GM21619 (cell line): Measurements from ENCODE around the gene AXIN1.
"Not testable (repeated sequence)": the region's sequence is repeated elsewhere in the genome, so short reads cannot be mapped to it uniquely, and the experiment has no call there.

Source experiments
- ATAC-seq: cut with Tn5 transposase; IDR thresholded peaks from one replicate; pipeline ENCODE4 v1.9.1; 2021; ENCODE audit not compliant: unreplicated experiment

The AXIN1 gene

DNA sequence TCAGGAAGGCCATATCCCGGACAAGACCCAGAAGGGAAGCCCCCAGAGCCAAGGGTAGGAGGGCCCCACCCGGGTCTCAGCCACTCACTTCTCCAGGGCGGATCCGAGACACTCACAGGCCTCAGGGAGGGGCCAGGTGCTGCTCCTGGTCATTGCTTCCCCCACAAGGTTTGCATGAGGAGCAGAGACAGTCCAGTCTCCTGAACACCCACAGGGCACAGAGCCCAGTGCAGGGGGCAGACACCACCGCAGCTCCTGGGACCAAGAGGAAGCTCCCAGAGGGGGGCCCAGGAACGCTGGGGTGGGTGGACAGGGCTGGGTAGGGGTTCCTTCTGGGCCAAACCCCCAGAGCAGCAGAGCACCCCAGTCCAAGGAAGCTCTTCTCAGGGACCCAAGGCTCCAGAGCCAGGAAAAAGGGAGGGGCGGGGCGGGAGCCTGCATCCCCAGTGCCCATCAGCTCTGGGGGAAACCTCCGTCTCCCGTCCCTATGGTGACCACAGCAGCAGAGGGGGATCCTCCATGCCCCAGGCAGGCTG, 18.5 kb upstream of the AXIN1 start:
- ATAC-seq, result no peak

DNA sequence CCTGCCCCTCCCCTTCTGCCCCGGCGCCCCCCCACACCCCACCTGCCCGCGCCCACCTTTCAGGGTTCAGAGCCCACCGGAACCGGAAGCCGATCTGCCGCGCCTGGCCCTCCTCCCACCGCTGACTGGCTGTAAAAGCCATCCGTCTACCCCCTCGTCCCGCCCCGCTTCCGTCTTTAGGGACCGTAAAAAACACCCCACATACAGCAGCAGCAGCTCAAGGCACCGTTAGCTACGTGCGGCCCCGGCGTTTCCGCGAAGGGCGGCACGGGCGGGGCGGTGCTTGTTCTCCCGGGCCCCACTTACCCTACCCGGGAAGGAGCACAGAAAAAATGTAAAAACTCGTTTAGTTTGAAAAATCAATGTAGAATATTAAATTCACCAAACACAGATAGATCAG, 17.9 kb upstream of the AXIN1 start, which contains the start of gene MRPL28:
Gene MRPL28 (minus strand): TSS at position 96 of the 400 bp plus-strand sequence. CDS start 320 bp downstream, outside the sequence.
- ATAC-seq, result peak; percentile 84

DNA sequence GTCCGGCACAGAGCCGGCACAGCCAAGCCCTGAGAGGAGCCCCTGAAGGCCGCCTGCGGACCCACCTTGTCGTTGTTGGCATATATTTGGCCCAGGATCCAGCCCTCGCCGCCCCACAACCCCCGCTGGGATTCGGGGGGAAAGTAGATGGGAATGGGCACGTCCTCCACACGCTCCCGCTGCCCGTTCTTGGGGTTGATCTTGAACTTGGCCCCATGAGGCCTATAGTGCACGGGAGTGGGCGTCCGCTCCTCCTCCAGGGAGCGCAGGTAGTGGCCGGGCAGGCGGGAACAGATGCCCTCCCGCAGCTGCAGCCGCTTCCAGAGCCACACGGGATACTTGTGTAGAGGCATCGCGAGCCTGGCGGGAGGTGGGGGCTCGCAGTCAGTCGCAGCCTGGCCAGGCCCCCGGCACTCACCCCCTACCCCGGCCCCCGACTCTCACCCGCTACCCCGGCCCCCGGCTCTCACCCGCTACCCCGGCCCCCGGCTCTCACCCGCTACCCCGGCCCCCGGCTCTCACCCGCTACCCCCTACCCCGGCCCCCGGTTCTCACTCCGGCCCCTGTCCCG, 17.4 kb upstream of the AXIN1 start:
- no peak for ATAC-seq

DNA sequence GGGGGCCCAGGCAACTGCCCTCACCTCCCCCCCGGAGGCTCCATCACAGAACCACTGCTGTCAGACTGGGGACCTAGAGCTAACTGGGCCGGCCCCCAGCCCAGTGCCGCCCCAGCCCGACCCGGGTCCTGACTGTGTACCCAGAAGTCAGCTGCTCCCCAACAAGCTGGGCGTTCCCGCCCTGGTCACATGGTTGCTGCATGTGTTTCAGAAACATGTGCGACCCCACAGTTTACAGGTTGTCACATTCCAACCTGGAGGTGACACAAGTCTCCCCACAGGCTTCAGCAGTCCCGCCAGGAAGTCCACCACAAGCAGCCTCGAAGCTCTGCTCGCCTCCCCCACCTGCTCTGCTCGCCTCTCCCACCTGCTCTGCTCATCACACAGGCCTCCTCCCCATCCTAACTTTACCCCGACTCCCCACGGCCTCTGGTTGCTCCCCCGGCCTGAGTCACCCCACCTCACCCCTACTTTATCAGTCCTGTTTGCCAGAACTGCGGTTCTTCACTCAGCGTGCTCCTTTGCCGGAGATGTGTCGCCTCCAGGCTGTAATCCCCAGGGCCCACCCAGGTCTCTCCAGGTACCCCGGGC, 16.8 kb upstream of the AXIN1 start:
- ATAC-seq, result no peak

DNA sequence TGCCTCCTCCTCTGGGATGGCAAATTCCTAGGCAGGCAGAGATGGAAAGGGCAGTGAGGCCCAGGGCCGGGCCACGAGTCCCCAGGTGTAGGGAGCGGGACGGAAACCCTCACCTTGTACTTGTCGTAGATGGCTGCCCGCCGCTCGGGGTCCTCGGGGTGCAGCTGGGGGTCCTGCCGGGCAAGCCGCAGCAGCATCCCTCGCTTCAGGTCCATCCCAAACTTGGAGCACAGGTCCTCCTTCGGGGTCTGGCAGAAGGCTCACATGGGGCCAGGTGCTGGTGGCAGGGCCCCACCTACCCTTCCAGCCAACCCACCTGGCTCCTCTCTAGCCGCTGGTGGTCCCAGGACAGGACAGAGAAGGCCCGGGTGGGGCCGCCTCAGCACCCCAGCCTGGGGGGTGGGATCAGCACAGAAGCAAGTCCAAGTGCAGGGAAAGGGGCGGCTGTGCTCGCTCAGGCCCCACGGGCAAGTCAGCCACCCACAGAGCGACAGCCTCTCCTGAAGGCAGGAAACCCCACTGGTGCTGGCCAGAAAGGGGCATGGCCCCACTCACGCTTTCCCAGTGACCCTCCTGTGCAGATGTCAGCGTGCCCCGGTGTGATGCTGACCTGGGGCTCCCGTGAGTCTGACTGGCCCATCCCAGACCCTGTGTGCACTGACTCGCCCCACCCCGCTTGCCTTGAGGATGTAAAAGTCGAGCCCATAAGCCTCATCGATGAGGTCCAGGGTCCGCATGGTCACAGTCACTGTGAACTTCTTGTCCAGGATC, 16.1 kb upstream of the AXIN1 start:
- no peak for ATAC-seq

DNA sequence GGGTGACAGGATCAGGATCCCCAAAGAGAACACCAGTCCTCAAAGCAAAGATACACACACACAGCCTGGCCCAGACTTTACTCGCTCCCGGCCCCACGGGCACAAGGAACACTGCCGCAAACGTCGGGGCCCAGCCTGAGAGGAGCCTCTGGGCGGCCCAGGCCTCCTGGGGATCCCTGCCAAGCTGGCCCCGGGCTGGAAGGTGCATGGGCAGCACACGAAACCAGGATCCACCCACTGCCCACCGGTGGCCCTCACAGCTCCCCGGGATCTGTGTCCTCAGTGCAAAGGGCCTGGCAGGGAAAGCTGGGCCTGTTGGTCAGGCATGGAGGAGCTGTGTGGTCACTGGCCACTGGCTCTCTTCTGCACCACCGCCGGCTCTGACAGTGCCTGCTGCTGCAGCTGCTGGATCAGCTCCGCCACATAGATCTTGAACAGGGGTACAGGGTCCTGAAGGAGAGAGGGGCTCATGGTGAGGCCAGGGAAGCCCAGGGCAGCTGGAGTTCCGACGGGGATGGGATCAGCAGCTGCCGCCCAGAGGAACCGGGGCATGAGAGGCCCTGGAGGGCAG, 14.9 kb upstream of the AXIN1 start:
- no peak for ATAC-seq

DNA sequence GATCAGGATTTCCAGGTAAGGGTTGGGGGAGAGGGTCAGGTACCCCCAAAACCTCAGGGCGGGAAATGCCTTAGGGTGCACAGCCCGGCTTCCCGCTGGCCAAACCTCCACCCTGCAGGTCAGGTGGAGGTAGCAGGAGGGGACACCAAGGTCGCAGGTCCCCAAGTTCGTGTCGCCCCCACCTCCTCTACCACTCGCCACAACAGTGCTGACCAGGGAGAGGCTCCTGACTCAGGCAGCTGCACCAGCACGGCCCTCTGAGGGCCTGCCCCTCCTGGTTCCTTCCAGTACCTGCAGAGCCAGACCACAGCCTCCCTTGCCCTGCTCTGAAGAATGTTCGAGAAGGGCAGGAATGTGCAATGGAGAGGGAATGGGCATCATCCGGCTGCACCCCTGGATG, 14.0 kb upstream of the AXIN1 start:
- ATAC-seq, result no peak

DNA sequence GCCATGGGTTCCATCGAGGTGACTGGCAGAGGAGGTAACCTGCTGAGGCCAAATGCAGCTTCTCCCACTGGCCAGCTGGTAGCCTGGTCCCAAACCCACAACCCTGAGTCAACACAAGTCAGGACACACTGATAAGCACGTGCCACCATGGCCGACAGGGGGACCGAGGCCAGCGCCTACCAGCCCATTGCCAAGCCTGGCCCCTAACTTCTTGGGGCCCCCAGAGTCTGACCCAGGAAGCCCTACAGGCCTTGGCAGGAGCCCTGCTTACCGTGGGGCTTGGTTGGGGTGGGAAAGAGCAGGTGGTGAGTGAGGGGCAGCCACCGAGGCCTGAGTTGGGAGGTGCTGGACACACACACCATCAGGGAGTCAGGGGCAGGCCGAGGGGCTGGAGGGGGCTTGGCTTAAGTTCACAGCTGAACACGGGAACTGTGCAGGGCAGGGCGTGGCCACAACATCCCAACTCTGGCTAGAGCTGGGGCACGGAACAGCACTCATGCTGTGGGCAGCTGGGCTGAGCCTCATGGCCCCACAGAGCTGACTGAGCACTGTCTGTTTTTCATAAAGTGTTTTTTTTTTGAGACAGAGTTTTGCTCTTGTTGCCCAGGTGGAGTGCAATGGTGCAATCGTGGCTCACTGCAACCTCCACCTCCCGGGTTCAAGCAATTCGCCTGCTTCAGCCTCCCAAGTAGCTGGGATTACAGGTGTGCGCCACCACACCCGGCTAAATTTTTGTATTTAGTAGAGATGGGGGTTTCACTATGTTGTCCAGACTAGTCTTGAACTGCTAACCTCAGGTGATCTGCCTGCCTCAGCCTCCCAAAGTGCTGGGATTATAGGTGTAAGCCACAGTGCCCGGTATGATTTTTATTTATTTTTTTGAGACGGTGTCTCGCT, 12.3 kb upstream of the AXIN1 start:
- ATAC-seq, result no peak

DNA sequence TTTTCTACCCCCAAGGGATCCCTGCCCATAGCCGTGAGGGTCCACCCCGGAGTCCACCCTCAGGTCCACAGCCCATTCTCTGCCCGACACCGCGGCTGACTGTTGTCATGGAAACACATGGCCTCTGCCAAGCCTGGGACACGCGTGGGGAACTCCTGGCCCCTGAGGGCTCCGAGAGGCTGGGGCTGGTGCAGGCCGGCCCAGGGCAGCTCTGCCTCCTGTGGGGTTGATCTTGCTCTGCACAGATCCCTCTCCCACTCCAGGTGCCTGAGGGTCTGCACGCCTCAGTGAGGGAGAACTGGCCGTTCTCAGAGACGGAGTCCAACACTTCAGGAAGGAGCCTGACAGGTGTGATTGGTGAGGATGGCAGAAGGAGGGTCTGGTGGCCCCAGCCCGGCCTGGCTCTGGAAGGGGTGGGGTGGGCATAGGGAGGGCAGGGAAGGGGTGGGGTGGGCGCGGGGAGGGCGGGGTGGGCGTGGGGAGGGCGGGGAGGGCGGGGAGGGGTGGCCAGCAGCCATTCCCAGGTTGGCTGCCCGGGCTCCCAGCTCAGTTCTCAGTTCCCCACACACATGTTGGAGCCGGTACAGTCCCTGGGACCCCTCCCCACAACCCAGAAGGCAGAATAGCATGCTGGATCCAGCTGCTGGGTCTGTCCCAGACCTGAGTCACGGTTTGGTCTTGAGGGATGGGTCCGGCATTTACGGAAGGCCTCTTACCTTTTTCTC, 11.4 kb upstream of the AXIN1 start:
- no peak for ATAC-seq

DNA sequence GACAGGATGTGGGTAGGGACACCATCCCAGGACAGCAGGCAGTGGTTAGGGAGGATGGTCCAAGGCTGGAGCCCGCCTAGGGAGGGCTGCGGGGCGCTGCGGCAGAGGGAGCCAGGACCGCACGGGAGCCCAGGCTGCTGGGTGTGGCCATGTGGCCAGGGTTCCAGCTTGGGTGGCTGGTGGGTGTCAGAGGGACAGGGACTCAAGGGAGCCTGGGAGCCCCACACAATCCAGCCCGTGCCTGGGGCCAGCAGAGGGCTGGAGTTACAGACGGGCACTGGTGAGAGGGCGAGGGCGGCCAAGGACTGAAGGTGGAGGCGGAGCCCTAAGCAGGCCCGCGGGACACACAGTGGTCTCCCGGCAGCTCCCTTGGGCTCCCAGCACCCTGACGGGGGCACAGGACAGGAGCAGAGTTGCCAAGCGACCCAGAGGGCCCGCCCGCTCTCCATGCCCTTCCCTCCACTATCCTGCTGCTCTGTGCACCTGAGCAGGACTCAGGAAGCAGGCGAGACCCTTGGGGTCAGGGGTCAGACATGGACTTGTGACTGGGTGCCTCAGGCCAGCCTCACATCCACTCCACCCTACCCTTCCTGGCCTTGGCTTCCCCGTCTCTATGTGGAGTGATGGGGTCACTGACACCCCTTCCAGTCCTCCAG, 10.7 kb upstream of the AXIN1 start:
- ATAC-seq, result no peak

DNA sequence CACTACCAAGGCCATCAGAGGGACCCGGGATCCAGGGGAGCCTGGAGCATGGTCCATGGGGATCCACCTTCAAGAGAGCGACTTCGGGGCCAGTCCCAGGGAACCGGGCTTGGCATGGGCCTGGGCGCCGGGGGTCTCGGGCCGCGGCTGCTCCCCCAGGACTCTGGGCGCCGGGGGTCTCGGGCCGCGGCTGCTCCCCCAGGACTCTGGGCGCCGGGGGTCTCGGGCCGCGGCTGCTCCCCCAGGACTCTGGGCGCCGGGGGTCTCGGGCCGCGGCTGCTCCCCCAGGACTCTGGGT, 10.1 kb upstream of the AXIN1 start:
- ATAC-seq, result not testable (repeated sequence)

DNA sequence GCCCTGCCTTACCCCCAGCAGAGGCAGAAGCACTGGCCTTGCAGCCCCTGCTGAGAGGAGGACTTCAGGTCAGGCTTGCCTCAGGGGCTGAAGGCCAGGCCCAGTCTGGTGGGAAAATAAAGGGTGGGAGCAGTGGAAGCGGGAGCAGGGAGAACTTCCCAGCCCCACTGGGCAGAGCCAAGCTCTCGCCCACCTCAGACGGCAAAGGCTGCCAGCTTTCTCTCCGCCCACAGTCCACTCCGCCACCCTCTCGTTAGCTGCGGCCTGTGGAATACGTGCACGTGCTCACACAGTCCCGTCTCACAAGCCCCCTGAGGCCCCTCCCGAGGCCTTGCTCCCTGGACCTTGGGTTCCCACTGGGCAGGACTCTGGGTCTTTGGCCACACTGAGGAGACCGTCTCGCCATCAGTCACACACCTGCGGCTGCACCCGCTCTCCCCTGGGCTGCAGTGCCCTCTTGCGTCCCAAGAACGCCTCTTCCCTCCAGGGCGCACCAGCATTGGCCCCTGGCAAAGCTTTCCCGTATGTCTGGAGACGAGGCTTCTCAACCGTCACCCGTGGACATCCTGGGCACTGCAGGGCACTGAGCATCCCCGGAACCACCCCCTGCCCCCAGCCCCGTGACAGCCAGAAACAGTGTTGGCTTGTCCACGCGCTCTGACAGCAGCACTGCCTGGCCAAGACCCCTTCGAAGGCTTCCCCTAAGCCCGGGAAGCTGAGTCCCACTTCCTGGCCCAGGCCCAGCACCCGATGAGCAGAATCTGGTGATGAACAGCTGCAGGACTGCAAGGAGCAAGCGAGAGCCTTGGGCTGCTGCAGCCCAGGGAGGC, 9.6 kb upstream of the AXIN1 start:
- peak; percentile 67 for ATAC-seq

DNA sequence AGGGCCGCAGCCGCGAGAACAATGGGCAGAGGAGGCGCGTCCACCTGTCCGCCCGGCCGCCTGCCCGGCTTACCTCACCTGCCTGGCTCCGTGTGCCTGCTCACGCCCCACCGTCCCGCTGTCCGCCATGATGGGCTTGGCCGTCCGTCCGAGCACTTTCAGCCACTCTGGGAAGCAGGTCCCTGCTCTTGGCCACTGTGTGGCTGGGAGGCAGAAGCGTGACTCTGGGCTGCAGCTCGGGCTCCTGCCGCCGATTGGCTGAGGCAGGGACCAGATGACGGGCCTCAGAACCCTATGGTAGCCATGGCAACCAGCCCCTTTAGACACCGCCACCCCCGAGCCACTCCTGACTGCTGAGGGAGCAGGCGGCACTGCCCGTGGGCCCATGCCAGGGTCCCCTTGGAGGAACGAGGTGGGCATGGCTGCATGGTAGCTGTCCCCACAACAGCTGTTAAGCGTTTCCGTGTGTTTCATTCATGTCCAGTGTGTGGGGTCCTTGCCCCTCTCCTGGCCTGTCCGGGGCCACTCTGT, 8.9 kb upstream of the AXIN1 start:
- ATAC-seq, result no peak

DNA sequence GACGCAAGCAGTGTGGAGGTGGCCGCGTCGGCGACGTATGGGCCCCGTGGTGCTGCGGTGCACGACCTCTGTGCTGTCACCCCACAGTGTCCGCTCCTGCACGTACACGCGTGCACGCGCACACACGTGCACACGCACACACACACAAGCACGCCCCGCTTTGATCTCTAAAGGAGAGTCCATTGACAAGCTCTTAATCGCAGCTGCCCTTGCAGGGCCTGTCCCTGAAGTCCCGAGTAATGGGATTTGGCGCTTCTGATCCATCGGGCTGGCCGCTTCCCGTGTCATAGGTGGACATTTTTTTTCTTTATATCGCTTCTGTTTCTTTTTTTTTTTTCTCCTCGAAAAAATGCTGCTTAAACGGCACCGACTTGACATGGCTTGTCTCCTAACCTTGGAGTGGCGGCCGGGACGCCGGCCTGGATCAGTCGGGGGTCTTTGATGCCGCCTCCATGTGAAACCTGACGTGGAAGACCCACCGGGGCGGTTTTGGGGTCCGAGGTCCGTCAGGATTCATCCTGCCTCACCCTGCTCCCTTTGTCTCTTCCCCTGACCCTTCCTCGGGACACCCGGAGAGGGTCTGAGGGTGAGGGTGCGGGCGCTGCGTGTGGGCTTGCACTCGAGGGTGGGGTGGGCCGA, 8.3 kb upstream of the AXIN1 start:
- no peak for ATAC-seq

DNA sequence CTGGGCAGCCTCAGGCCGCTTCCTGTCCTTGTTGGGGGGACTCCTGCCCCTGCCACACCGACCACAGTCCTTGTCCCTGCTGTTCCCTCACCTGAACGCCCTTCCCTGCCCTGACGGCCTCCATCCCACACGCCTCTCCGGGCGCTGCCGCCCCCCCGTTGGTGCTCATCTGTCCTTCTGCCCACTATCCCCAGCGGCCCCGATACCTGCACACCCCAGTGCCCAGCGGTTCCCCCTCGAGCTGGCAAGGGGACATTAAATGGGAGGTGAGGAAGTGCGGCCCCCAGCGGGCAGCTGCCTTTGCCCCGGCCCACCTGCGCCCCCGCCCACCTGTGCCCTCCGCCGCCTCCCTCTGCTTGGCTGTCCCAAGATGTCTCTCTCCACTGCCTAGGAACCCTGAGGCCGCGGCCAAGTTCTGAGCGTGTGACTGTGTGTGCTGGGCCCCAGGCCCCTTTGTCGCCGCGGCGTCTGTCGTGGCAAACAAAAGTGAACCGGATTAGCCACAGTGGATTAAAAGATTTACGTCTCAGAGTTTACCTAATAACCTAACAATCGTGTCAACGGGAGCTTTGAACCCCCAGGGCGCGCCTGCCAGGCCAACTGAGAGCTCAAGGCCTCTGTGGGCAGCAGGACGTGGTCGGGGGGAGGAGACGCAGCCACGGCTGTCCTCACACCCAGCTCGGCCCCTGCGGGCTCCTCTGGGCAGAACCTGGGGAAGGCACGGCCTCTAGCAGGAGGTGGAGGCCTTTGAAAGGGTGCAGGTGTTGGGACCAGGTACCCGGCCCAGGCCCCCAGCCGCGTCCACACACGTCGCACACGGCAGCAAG, 7.6 kb upstream of the AXIN1 start:
- no peak for ATAC-seq

DNA sequence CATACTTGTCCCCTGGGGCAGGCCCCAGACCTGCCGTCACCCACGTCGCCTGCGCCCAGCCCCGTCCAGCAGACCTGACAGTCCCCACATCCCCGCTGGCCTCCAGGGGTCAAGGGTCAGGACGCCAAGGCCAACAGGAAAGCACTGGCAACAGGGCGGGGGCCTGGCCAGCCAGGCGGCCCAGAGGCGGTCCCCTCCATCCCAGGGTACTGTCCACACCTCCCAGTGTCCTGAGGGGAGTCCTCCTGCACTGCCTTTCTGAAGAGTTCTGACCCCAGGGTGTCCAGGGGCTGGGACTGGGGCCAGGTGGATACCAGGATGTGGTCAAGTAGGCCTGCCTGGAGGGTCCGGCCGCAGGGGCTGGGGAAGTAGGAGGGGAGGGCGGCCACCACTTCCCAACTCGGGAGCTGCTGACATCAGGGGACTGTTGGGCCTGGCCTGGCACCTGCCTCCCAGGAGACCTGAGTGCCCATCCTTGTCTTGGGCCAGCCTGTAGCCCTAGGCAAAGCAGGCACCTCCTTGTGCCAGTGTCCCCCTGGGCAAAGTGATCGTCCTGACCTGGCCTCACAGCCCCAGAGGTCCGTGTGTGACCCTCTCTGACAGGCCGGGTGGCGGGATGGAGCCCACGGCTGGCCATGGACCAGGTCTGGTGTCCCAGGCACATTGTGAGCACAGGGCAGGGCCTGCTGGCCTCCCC, 6.7 kb upstream of the AXIN1 start:
- ATAC-seq, result no peak

DNA sequence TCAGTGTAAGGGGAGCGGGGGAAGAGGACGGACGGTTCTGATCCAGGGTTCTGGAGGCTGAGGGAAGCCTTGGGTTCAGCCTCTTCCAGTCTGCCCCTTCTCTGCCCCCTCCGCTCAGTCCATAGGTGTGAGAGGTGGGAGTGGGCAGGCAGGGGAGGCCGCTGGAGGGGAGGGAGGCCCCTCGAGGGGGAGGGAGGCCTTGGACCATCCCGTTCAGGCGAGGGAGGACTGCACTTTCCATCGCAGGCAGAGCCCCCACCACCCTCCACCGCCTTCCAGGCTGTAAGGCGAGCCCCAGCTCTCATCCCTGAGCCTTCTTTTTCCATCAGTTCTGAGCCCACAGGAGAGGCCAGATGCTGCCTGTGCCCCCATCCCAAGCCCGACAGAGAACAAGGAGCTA, 4.2 kb upstream of the AXIN1 start:
- ATAC-seq, result no peak
